GM21825 (cell line): ENCODE data around the gene HDAC11.
A peak's percentile ranks its signal among the peaks of the same experiment; 100 is the strongest.
"Not testable (repeated sequence)": the region's sequence is repeated elsewhere in the genome, so short reads cannot be mapped to it uniquely, and the experiment has no call there.

ENCODE experiments used
- ATAC-seq: cut with Tn5 transposase; IDR thresholded peaks from one replicate; pipeline ENCODE4 v1.9.1; 2021; ENCODE audit warnings: mild to moderate bottlenecking, moderate library complexity; ENCODE audit not compliant: unreplicated experiment

Gene HDAC11

GRCh38 chr3:13492976-13493866 lies 13.1 kb downstream of the HDAC11 start:
- ATAC-seq, result no peak

- no peak for ATAC-seq
These were observed 13.8 kb downstream of the HDAC11 start for GRCh38 chr3:13493867-13494441.

DNA sequence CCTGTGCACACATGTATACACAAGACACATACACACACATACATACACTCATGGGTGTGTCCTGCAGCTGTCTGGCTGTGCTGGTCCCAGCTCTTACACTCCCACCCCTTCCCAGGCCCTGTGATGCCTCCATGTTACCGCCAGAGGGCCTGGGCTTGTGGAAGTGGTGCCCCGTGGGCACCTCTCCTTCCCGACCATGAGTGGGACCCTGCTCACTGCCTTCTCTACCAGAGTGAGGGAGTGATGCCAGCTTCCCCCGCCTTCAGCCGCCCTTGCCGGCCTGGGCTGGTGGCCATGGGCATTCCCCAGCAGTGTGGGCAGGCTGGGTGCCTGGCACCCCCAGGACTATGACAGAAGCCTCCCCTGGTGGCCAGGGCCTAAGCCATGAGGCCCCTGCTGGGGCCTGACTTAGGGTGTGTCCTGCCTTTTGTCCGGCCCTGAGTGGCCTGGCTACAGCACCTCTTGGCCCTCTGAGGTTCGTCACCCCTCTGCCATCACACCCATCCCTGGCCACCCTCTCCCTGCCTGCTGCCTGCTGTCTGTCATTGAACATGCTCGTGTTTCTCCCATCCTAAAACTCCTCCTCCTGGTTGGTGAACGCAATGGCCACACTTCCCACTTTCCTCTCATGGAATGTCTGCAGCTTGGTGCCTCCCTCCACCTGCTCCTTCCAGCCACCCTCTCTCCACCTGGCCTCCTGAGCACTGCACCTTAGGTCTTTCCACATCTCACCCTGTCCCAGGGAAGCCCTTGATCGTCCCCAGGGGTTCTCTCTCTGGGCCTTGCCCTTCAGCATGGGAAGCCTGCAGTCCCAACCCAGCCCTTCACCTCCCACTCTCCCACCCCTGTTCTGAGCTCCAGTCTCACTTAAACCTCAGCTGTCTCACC lies 14.6 kb downstream of the HDAC11 start:
- no peak for ATAC-seq

DNA sequence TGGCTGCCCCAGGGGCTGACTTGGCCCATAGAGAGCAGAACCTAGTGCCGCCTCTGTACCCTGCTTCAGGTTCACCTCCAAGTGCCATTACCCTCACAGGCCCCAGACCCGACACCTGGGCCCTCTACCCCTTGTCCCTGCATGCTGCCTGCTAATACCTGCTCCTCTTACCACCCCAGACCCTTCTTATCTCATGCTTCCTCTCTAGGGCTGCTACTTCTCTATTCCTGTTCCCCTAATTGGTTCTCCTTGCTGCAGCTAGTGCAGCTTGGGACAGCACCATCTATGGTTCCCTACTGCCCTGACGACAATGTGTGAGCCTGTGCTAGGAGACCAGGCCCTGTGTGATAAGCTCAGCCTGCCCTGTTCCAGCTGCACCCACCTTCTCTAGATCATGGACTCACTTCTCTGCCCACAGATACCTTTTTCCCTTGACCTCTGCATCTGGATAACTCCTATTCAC lies 15.3 kb downstream of the HDAC11 start:
- no peak for ATAC-seq

- peak; percentile 70 for ATAC-seq
These were observed 16.0 kb downstream of the HDAC11 start for GRCh38 chr3:13495921-13496723.

GRCh38 chr3:13496879-13497278 lies 16.8 kb downstream of the HDAC11 start:
- ATAC-seq, result no peak

DNA sequence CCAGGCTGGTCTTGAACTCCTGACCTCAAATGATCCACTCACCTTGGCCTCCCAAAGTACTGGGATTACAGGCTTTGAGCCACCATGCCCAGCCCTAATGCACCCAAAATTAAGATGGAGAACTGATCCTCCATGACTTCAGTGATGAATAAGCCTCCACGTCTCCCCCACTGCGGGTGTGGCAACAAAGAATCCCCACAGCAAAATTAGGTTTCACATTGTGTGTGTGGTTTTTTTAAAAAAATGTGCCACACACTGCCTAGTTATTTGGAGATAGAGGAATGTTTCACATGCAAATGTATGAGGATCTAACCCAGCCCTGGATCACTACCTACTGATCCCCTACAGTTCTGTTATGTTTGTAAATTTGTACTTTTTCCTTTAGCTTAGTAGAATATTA lies 17.3 kb downstream of the HDAC11 start:
- ATAC-seq, result no peak

DNA sequence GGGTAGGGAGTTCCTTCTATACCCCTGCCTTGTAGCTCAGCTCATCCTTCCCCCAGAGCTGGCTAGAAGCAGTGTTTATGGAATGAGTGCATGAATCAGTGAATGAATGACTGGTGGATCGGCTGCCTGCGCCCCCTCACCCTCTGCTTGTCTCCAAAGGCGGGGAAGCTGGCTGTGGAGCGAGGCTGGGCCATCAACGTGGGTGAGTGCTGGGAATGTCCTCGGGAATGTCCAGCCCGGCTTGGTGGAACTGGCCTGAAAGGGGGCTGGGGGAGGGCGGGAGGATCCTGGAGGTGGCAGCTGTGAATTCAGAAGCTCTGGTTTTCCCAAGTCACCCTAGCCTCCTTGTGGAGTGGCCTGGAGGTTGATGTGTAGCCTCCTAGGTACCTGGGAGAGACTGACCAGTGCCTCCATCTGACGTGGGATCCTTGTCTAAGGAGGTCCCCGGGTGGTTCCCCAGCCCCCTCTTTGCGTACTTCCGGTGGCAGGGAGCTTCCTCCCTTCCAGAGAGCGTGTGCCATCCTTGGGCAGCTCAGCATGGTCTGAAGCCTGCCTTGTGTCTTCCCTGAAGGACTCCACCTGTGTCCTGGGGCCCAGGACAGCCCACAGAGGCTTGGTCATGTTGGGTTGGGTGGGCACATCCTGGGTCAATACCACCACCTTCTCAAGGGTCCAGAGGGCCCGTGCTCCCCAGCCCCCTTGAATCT lies 18.4 kb downstream of the HDAC11 start:
- no peak for ATAC-seq

DNA sequence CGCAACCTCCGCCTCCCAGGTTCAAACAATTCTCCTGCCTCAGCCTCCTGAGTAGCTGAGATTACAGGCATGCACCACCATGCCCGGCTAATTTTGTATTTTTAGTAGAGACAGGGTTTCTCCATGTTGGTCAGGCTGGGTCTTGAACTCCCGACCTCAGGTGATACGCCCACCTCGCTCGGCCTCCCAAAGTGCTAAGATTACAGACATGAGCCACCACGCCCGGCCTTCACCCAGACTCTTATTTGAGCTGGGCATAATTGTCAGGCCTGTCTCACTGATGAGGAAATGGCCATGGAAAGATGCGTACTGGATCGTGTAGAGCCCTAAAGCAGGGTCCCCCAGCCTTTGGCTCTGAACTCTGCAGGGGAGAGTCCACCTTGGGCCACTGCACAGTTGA lies 19.1 kb downstream of the HDAC11 start:
- not testable (repeated sequence) for ATAC-seq

- ATAC-seq, result no peak
These were observed 20.2 kb downstream of the HDAC11 start for GRCh38 chr3:13500133-13500885.

DNA sequence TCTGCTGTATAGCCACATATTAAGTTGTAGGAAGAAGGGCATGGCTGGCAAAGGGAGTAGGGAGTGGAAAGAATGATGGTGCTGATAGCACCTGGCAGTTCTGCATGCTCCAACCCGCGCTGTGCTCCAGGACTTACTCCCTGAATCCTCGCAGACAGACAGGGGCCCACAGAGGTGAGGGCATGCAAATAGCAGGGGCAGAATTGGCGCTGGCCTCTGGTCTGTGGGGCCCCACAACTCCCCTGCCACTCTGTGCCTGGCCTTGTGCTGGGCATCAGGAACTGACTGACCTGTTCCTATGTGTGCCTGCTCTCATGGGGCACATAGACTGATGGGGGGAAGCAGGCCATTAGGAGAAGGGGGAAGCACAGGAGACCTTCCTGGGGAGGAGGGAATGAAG lies 20.9 kb downstream of the HDAC11 start:
- ATAC-seq, result no peak

DNA sequence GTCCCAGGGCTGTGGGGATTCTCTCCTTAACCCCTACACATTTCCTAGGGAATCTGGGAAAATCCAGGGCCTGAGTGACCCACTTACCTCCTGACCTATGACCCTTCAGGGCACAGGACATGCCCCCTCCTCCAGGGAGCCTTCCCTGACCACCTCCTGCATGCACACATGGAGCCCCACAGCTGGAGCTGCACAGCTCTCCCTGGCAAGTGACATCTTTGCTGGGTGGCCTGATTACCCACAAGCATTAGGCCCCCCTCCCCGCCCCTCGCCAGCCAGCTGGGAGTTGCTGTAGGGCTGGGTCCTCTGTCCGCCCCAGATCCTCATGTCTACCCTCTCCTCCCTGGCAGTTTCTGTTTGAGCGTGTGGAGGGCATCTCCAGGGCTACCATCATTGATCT lies 21.4 kb downstream of the HDAC11 start:
- ATAC-seq, result no peak

GRCh38 chr3:13501958-13502790 lies 22.1 kb downstream of the HDAC11 start:
- ATAC-seq, result no peak

DNA sequence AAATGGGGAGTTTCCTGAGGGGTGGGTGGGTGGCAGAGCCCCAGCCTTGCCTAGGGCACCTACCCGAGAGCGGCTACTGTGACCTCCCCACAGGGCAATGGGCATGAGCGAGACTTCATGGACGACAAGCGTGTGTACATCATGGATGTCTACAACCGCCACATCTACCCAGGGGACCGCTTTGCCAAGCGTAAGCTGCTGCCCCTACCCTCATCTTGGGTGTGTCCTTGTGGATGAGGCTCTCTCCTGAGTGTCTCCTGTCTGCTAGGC lies 22.6 kb downstream of the HDAC11 start:
- no peak for ATAC-seq

- no peak for ATAC-seq
These were observed 24.2 kb downstream of the HDAC11 start for GRCh38 chr3:13504161-13504831.

DNA sequence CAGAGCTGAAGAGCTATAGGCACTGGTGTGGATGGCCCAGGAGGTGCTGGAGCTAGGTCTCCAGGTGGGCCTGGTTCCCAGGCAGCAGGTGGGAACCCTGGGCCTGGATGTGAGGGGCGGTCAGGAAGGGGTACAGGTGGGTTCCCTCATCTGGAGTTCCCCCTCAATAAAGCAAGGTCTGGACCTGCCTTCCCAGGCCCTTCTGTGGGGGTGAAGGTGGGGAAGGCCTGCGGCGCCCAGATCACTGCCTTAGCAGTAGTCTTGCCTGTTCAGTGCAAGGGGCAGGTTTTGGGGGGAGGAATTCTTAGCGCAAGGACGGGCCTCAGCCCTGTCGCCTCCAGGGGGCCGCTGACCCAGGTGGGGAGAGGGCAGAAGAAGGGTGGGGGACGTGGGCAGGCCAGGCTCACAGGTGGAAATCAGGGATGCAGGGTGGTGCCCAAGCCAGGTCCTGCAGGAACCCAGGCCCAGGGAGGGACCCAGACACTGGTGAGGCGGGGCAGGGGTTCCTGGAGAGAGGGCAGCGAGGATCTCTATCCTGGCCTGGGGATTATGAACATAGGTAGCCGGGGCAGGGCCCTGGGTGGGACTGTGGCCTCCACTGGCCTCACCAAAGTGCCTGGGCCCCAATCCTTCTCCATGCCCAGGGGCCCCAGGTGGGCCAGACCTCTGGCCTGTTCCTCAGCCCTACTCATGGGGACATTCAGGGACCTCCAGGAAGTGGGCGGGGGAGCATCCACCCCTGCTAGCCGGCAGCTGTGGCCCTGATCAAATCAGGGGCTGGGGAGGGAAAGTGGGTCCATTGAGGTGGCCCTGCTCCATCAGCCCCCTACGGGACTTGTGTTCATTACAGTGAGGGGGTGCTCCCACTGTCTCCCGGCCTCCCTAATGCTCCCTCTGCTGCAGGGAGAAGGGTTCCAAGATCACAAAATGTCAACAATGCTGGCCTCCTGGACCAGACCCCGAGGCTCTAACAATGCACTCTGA lies 25.3 kb downstream of the HDAC11 start:
- no peak for ATAC-seq

DNA sequence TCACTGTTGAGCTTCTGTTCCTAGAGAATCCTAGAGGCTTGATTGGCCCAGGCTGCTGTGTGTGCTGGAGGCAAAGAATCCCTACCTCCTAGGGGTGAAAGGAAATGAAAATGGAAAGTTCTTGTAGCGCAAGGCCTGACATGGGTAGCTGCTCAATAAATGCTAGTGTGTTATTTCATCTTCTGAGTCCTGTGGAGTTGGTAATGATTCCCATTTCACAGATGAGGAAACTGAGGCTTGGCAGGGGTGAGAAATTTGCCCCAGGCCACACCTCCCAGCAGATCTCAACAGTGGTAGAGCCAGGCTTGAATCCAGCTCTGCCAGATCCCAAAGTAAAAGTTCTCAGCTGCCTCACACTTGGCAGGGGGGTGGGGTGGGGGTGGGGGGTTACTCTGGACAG lies 26.1 kb downstream of the HDAC11 start:
- ATAC-seq, result no peak
